GM19395 (cell line): Measurements from ENCODE around the gene CAMK4.

ENCODE experiments used
- ATAC-seq: cut with Tn5 transposase; IDR thresholded peaks from one replicate; pipeline ENCODE4 v1.9.1; 2021; ENCODE audit warnings: mild to moderate bottlenecking, moderate library complexity; ENCODE audit not compliant: unreplicated experiment

The CAMK4 gene

DNA sequence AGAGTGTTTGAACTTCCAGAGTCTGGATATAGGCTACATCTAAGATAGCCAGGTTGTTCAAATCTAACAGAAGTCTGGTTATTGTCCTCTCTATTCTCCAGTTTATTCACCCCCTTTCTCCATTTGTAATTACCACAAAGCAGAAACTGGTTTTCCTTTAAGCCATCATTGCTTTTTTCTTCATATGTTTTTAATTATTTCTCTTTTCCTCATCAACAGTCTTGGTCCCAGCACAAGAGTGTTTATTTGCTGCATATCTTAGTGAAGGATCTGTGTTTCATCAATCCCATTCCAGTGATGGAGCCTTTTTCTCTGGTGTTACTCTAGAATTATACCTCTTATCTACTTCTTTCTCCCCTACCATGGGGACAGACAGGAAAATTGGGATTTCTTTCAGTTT lies 142.2 kb downstream of the CAMK4 start:
- no peak for ATAC-seq

DNA sequence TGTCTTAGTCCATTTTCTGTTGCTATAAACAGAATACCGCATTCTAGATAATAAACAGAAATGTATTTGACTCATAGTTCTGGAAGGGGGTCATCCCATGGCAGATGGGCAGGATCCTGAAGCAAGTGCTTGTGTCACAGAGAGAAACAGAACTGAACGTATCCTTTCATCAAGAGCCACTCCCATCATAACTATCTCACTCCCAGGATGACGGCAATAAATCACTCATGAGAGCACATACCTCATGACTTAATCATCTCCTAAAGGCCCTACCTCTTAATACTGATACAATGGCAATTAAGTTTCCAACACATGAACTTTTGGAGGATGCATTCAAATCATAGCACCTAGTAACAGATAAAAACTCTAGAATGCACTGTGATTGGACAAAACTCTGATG lies 142.9 kb downstream of the CAMK4 start:
- ATAC-seq, result no peak

DNA sequence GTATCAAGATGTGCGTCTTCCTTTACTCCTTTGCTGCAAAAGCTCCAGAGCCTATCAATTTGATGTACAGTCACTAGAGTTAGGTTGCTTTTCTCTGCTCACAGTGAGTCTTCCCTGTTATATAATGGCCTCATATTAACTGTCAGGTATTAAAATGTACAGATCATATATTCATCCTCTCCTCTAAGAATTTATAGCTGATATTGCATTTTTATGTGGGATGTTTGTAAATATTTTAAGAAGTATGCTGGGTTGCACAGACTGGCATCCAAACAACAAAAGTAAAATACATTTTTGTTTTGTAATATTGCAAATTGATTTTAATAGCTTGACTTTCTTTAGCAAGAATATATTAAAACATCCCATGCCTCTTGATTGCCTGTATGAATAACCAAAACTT lies 148.6 kb downstream of the CAMK4 start:
- ATAC-seq, result no peak

DNA sequence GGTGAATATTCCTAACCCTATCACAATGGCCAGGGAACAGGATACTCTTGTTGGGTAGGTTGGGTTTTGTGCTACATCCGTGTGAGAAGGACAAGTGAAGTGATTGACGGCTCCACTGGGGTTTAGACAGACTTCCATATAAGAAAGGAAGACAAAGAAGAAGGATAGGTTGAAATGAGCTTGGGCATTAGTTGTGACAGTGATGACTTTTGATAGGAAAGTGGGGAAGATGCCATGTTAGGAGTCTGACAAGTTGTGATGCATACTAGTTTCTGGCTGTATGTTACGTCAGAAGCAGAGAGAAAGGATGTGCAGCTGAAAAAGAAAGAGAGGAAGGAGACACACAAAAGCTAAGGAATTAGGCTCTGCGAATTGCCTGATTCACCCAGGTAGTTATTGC lies 150.2 kb downstream of the CAMK4 start:
- no peak for ATAC-seq

DNA sequence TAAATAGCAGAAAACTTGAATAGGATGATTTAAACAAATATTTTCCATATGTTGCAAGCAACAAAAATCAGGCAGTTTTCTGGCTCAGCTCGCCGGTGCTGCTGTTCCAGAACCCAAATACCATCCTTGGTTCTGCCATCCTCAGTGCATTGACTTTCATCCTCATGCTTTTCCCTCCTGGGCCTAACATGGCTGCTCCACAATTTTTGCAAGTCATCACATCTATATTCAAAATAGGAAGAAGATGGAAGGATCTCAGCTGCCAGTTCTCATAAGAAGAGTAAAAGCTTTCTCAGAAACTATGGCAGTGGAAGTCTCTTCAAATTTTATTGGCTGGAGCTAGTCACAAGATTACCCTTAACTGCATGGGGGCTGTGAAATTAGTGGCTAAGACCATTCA lies 151.5 kb downstream of the CAMK4 start:
- no peak for ATAC-seq

DNA sequence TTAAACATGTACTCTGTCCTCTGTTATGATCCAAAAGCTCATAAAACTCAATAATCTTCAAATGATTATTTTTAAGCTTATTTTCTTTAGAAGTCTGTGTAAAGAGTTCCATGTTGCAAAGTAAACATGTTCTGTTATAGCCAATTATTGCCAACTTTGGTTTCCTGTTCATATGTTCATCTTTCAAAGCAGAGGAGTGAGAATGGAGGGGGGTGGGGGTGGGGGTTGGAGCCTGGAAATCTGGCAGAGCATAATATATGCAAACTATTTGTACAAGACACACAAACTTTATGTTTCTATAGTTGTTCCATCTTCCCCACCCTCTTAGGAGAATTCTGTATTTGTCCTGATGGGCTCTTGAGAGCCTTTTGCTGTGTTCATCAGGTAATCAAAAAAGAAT lies 153.1 kb downstream of the CAMK4 start:
- ATAC-seq, result no peak

DNA sequence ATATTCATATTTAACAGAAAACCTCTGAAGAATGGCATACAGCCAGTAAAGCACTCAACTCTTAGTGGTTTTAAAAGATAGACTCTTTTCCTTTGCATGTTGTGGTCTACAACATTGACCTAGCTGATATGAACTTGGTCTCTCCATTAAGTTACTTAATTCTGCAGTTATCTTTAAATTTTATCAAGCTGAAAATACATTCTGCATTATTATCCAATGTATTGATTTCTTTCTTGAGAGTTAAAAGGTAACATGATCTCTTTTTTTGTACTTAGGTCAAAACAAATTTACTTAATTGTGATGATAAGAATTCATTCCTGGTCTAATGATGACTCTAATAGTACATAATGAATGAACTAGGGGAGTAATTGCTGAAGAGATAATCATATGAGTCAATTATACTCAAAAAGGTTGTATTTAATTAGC lies 155.2 kb downstream of the CAMK4 start:
- ATAC-seq, result no peak

DNA sequence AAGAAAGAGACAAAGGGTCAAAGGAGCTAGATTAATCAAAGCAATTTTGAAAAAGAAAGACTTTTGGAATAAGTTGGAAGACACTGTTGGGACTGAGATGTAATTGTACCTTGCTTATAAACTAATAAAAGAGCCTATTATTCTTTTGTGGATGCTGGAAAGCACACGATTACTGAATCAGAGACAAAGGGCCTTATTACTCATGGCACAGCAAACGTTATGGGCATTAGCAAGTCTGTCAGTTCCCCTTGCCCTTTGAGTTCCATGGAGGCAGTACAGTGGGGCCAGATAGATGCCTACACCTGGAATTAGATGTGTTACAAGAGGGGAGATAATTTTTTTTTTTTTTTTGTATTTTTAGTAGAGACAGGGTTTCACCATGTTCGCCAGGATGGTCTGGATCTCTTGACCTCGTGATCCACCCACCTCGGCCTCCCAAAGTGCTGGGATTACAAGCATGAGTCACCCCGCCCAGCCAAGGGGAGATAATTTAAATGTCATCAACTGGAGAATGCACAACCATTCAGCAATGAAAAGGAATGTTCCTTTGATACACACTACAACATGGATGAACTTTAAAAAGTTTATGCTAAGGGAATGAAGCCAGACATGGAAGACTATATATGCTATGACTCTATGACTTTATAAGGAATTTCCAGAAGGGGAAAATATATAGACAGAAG lies 159.2 kb downstream of the CAMK4 start:
- ATAC-seq, result no peak

DNA sequence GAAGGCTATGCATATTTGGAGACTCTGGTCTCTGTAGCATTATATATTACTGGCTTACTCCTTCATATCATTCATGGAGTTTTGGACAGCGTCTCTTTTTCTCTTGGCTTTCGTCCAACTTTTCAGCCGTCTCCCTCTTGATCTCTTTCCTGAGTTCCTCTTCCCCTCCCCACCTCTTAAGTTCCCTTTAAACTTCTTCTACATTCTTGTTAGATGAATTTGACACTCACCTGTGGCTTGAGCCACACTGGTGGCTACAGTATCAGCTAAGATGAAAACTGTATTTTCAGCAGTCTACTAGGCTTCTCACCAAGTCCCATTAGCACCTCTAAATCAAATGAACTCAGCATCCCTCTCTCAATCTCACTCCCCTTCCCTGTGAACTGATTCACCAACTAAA lies 160.0 kb downstream of the CAMK4 start:
- no peak for ATAC-seq

DNA sequence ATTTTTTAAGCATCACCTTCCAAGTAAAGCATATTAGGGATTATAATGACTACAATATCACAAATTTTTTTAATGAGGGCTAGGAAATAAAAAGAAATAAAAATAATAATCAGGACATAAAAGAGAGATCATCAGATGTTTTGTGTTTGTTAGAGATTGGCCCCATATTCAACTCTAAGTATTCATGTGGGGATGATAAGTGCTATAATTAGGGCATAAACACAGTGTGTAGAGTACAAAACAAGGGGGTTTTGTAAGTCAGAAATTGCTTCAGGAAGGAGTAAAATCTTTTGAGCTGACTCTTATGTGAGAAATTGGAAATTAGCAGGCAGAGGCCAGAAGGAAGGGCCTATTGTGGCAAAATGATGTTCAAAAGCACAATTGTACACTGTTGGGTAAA lies 160.9 kb downstream of the CAMK4 start:
- ATAC-seq, result no peak

DNA sequence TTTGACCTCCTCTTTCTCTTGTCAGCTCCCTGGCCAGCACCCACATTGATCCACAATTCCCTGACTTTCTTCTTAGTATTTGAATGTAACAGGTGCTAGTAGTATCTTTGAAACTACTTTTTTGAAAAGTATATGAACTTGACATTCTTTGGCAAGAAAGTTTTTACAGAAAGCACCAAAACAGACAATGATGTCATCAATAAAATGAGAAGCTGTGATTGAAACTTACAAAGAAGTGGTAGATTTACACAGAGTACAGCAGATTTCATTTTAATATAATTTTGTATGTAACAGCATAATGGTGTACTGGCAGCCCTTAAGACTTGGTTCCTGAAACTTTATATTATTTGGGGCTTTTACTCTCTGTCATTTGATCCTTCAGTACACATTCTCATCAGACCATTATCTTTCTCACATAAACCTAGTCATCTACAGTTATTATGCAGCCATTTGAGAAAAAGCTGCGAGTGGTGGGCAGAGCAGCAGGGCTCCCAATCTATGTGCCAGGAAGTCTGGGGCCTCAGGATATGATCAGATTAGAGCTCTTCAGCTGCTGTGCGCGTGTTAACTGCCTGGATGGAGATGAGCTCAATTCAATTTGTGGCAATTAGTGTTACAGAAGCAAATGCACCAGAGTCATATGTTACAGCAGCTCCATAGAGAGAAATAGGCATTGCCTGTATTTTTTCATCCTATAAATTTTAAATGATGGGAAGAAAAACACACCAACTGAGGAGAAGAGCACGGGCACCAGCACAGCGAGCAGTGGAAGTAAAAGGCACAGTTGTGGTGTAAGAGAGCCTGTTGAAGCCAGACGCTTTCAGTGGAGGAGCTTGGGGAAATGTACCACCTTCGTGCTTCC lies 162.0 kb downstream of the CAMK4 start:
- ATAC-seq, result no peak

DNA sequence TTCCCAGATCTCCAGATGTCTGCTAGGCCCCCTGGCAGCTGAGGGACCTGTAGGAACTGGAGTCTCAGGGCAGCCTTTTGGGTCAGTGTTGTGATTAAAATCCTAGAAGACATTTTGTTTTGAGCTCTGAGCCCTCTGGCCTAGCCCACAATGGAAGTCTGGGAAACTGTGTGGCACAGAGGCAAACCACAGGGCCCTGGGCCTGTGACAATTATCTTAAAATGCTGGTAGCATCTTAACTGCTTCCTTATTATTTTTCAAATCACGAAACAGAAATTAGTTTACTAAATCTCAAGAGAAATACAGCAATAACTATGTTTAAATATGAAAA lies 162.6 kb downstream of the CAMK4 start:
- no peak for ATAC-seq

DNA sequence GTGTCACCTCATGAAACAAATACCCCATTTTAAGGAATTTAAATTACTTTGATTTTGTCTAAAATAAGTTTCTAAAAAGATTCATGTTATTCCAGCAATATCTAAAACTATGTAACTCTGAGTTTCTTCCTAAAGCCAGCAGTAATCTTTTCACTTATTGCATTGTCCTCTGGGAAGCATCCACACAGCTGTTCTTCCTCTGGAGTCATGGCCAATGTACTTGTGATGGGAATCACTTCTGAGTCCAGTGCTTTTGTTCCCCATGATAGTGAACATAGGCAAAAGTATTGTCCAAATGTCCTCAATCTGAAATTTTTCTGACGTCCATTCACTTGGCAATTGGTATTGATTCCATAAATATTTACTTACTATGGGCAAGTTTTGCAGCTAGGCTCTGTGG lies 163.2 kb downstream of the CAMK4 start:
- no peak for ATAC-seq

DNA sequence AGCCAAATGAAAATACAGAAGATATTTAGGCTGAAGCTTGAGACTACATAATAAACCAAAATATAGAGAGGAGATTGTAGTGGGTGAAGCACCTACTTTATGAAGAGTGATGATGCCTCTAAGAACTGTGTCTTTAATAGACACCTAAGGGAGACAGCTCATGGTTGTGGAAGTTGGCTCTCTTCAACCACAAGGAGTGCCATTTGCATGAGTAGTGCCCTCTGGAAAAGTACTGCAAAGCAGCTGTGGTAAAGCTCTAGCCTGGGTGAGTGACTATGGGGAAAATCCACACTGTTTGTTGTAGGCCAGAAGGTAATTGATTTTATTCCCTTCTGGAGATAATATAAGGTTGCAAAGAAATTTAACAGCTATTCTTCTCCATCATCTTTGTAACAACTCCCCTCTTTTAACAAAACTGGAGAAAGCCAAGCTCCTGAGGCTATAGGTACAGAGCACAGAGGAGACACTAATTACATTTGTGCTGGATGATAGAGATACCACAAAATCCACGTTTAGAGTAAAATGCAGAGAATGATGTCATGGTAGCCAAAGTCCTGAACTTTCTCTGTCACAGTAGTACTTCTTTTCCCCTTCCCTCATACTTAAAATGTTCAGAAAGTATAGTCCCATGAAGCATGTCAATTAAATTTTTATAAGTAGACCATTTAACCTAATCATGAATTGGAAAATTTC lies 165.4 kb downstream of the CAMK4 start:
- ATAC-seq, result no peak

DNA sequence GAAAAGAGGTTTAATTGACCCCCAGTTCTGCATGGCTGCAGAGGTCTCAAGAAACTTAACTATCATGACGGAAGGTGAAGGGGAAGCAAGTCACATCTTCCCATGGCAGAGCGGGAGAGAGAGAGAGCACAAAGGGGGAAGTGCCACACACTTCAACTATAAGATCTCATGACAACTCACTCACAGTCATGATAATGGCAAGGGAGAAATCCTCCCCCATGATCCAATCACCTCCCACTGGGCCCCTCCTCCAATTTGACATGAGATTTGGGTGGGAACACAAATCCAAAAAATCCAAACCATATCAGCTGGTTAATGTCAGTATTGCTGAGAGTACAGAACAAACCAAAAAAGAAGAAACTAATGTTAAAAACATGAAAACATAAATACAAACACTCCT lies 168.0 kb downstream of the CAMK4 start:
- ATAC-seq, result no peak

DNA sequence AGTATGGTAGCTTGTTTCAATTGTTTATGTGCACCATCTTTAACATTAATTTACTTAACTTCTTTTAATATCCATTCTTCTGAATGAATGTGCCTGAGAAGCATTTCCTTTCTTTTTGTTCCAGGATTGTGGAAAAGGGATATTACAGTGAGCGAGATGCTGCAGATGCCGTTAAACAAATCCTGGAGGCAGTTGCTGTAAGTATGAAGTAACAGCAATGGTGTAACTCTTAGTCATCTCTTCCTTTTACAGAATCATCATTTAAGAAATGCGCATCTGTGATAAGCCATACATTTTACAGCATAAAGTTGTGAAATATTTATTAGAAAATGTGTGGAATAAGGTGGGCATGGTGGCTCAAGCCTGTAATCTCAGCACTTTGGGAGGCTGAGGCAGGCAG lies 170.4 kb downstream of the CAMK4 start:
- no peak for ATAC-seq

DNA sequence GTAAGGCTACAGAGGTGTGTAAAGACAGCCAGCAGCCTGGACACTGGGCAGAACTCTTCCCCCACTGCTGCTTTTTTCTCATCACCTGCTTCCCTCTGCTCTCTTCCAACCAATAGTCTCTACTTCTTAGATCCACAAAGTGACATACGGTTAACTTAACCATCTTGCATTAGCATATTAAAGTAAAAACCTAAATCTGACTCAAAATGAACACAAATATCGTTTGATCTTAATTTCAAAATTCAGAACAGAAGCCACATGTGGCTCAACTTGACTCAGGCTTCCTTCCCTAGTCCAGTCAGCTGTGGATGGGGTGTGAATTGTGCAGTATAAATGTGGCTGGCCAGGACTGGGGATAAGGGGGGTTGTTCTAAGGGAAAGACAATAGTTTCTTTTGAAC lies 173.8 kb downstream of the CAMK4 start:
- no peak for ATAC-seq

DNA sequence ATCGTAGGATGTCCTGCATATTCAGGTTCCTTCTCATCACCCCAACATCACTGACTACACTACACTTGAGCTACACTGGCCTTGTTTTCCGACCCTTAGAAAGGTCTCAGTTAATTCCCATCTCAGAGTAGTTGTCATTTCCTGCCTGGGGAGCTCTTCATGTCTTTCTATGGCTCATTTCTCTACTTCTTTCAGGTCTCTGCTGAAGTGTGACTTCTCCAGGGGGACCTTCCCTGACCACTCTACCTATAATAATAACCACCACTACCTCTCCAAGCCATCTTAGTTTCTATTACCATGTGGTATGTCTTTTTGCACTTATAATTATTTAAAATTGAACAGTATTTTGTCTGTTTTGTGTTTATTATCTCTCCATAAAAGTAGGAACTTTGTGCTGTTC lies 174.9 kb downstream of the CAMK4 start:
- no peak for ATAC-seq

DNA sequence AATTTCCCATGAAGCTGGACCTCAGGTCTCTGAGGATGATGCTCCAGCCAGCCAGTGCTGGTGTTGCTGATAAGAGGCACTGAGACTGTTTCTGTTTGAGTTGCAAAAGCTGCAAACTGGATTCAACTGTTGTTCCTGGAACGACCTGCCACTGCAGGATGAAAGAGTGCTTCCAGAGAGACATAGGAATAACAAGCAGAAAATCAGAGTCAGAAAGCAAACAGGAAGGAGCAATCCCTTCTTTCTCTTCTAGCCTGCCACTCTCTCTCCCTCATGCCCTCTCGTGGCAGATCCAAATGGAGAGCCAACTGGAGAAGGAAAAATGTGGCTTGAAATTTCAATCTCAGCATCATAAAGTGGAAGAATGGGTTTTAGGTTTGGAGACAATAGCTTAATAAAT lies 177.7 kb downstream of the CAMK4 start:
- ATAC-seq, result no peak

DNA sequence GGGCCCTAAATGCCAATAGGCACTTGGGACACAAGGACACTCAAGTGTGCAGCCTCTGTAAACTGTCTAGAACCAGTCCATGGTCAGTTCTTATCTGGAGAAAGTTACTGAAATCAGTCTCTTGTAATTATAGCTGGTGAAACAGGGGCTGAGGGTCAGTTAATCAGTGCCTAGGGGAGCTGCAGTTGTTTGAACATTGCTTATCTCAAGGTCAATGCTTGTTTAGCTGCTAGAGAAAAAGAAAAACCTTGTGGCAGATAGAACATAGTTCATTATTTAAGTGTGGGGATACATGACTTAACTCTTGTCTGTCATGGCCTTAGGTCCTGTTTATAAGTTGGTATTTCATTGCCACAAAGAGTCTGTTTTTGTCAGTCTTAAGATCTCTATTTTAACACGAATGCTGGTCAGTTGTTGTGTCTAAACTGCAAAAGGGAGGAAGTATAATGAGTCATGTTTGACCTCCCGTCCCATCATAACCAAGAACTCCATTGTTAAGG lies 180.1 kb downstream of the CAMK4 start:
- no peak for ATAC-seq

DNA sequence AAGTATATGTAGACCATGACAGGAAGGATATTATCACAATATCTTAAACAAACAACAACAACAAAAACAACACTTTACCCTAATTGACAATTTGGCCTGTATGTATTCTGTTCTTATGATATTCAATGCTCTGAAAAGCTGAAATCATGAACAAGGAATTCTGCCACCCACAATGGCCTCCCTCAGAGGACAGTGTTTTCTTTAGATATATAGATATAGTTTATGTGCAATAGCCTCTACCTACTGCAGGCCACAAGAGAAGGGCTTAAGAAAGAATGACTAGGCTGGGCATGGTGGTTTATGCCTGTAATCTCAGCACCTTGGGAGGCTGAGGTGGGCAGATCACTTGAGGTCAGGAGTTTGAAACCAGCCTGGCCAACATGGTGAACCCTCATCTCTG lies 183.4 kb downstream of the CAMK4 start:
- ATAC-seq, result no peak

DNA sequence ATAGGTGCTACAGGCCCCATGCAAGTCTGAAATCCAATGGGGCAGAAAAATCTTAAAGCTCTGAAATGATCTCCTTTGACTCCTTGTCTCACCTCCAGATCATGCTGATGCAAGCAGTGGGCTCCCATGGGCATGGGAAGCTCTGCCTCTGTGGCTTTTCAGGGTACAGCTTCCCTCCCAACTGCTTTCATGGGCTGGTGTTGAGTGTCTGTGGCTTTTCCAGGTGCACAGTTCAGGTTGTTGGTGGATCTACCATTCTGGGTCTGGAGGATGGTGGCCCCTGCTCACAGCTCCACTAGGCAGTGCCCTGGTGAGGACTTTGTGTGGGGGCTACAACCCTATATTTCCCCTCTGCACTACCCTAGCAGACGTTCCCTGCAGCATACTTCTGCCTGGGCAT lies 184.6 kb downstream of the CAMK4 start:
- no peak for ATAC-seq
